Measurements from ENCODE around the gene UBE2E1.
"Not testable (repeated sequence)": the region's sequence is repeated elsewhere in the genome, so short reads cannot be mapped to it uniquely, and the experiment has no call there.

UBE2E1 gene

GRCh38 chr3:23824699-23825444, 19.1 kb downstream of the UBE2E1 start:
- DNase-seq: no peak

- no peak for DNase-seq
Observed at GRCh38 chr3:23825802-23826201, 20.0 kb downstream of the UBE2E1 start.

DNA sequence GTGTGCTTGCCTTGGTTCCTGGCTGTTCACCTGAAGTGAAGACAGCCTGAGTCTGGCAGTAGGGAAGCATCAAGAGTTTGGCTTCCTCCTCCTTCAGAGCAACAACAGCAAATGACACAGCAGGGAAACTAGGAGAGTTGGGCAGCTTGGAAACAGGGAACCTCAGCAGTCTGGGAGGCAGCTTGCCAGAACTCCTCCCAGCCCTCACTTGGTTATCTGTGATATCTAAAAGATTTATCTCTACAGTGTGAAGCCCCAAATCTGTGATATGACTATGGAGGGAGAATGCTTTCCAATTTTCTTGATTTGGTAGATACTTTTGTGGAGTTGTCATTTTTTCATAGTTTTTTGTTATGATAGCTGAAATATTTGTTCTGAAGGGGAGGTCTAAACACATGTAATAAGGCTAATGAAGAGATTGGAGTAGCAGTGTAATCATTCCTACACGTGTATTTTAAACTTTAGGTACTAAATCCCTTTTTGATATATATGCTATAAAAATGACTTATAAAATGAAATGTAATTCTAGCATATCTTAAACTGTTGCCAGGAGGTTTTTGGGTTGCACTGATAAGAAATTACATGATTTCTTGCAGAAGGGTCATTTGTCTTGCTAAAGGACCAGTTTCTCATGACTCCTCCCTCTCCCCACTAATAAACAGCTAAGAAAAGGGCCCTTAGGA, 20.8 kb downstream of the UBE2E1 start:
- no peak for DNase-seq

GRCh38 chr3:23829242-23829934, 23.6 kb downstream of the UBE2E1 start:
- no peak for DNase-seq

- no peak for DNase-seq
Observed at GRCh38 chr3:23830869-23831484, 25.2 kb downstream of the UBE2E1 start.

- no peak for DNase-seq
Observed at GRCh38 chr3:23831517-23832394, 26.0 kb downstream of the UBE2E1 start.

DNA sequence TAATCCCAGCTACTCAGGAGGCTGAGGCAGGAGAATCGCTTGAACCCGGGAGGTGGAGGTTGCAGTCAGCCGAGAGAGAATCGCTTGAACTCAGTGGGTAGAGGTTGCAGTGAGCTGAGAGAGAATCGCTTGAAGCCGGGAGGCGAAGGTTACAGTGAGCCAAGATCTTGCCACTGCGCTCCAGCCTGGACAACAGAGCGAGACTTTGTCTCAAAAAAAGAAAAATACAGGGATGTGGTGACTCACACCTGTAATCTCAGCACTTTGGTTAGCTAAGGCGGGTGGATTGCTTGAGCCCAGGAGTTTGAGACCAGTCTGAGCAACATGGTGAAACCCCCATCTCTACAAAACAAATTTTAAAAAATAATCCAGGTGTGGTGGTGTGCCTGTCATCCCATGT, 26.8 kb downstream of the UBE2E1 start:
- no peak for DNase-seq

- DNase-seq: no peak
Observed at GRCh38 chr3:23834082-23834870, 28.5 kb downstream of the UBE2E1 start.

- no peak for DNase-seq
Observed at GRCh38 chr3:23835087-23835486, 29.3 kb downstream of the UBE2E1 start.

GRCh38 chr3:23835802-23836201, 30.0 kb downstream of the UBE2E1 start:
- no peak for DNase-seq

DNA sequence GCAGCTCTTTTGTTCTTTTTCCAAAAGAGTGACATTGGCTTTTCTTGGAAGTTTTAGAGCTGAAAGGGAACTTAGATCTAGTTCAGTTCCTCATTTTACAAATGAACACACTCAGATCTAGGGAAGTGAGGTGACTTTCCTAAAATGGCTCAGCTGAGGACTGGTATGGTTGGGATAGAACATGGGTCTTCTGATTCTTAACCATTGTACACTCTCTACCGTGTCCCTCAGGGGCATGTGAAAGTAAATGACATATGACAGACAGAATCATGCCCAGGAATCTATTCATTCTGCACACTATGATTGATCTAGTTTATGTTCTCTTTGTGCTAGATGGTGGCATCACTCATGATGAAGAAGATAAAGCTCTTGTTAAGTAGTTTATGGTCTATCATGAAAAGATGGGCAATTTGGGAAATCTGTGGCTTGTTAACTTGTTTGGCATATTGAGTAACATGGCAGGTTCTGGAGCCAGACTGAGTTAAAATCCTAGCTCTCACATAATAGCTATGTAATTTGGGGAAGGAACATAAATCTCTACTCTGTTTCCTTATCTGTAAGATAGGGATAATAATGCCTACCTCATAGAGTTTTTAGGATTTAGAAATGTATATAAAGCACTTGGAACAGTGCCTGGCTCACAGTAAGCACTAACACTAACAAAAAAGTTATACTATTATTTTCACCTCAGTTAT, 30.9 kb downstream of the UBE2E1 start:
- DNase-seq: no peak

DNA sequence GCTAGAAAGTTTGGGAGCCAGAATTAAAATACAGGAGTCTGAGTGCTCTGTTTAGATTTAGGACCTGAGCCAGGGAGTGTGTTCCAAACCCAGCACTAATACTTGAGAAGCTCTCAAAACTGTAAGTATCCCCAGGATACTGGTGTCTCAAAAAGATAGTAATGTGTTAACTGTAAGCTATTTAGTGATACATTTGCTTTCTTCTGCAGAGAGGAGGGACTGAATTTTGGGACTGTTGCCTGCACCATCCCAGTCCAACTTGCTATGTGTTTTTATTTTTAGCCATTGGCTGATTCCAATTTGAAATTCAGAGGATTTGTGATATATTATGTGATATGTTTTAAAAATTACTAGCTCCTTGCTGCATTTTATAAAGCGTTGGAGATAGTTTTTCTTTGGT, 31.5 kb downstream of the UBE2E1 start:
- DNase-seq: no peak

- DNase-seq: no peak
Observed at GRCh38 chr3:23837691-23838090, 31.9 kb downstream of the UBE2E1 start.

DNA sequence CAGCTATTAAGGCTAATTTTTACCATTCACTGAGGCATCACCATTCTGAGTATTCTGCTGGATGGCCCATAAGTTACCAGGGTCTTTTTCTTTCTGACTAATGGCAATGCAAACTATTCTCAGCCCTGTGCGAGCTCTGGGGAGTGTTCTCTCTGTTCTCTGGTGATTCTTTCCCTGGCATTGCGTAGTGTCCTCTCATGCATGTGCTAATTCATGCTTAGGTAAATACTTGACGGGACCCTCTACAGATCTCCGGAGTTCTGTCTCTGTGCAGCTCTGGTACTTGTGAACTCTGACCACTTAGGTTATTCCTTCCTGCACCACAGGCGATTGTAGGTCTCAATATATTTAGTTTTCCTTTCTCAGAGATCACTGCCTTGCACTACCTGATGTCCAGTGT, 34.8 kb downstream of the UBE2E1 start:
- DNase-seq: no peak

GRCh38 chr3:23843869-23844268, 38.1 kb downstream of the UBE2E1 start:
- DNase-seq: no peak

DNA sequence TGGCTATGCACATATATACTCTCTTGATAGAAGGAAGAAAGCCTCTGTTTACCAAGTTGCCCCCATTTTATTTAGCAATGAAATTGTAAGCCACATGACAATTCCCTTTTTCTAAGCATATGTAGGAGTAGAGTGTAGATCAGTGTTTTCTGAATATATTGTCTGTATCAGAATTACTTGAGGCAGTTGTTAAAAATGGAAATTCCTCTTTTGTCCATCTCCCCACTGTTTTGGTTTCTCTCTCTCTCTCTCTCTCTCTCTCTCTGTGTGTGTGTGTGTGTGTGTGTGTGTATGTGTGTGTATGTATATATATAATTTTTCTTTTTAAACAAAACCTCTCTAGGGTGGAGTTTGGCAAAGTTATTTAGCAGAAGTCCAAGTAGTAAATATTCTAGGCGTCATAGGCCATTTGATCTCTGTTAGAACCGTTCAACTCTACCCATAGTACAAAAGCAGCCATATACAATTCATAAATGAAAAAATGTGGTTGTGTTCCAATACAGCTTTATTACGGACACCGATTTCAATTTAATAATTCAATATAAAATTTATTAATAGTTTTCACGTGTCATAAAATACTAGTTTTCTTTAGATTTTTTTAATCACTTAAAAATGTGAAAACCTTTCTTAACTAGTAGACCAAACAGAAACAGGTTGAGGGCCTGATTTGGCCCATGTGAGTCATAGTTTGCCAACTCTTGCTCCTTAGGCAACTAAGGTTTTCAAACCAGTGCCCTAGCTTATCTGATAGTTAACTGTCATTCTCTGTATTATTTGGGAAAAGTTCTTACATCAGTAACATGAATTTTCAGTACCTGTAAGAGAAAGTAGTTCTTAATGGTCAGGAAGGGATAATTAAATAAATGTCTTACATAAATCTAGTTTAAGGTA, 39.8 kb downstream of the UBE2E1 start:
- no peak for DNase-seq

DNA sequence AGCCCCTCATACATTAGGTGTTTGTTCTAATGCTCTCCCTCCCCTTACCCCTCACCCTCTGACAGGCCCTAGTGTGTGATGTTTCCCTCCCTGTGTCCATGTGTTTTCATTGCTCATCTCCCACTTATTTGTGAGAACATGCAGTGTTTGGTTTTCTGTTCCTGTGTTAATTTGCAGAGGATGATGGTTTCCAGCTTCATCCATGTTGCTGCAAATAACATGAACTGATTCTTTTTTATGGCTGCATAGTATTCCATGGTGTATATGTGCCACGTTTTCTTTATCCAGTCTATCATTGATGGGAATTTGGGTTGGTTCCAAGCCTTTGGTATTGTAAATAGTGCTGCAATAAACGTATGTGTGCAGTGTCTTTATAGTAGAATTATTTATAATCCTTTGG, 43.7 kb downstream of the UBE2E1 start:
- DNase-seq: not testable (repeated sequence)

- no peak for DNase-seq
Observed at GRCh38 chr3:23856286-23856685, 50.5 kb downstream of the UBE2E1 start.

- no peak for DNase-seq
Observed at GRCh38 chr3:23859012-23859743, 53.4 kb downstream of the UBE2E1 start.
